ENCODE measurements around the gene RBM43.

- TF ChIP-seq CTCF (optimal IDR thresholded peaks at IDR 0.05 in 1 of 3, IDR thresholded peaks at IDR 0.05 in 1 of 3, conservative IDR thresholded peaks at IDR 0.05 in 1 of 3; ENCODE audit: extremely low read depth in 1 of 3, insufficient read depth in 2 of 3, low read length in 3 of 3) (no peak), EZH2 (IDR thresholded peaks at IDR 0.05; ENCODE audit: low read length) (no peak)
These were observed 55.2 kb downstream of the RBM43 start for GRCh38 chr2:151206446-151206968.
